HG02798 (cell line): ENCODE data around the gene CCL16.
"Not testable (repeated sequence)": the region's sequence is repeated elsewhere in the genome, so short reads cannot be mapped to it uniquely, and the experiment has no call there.

Experiments used
- ATAC-seq: cut with Tn5 transposase; IDR thresholded peaks from one replicate; pipeline ENCODE4 v1.9.1; 2021; ENCODE audit warnings: mild to moderate bottlenecking; ENCODE audit not compliant: unreplicated experiment, poor library complexity

CCL16 gene

DNA sequence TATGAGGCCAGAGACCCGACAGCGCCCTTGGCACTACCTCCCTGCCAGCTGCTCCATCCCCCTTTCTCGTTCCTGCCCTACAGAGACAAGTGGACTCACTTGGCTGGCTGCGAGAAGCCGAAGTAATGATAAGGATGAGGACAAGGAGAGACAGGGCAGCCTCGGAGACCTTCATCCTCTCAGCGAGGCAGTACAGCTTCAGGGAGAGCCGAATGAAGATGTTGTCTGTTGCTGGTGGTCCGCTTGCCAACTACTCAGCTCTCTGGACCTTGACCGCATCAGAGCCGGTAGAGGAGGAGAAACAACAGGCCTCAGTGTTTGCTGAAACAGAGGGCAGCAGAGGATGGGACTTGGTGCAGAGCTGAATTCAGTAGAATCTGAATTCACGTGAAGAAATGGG is at the start of gene CCL16:
Gene CCL16, minus strand, starts transcription at position 252 of the 400 bp plus-strand sequence. Its CDS starts 77 bp downstream, at position 175.
- no peak for ATAC-seq

- ATAC-seq, result no peak
Observed at GRCh38 chr17:36030956-36031355, 49.7 kb upstream of the CCL16 start.

- no peak for ATAC-seq
Observed at GRCh38 chr17:36027761-36028160, 46.5 kb upstream of the CCL16 start.

DNA sequence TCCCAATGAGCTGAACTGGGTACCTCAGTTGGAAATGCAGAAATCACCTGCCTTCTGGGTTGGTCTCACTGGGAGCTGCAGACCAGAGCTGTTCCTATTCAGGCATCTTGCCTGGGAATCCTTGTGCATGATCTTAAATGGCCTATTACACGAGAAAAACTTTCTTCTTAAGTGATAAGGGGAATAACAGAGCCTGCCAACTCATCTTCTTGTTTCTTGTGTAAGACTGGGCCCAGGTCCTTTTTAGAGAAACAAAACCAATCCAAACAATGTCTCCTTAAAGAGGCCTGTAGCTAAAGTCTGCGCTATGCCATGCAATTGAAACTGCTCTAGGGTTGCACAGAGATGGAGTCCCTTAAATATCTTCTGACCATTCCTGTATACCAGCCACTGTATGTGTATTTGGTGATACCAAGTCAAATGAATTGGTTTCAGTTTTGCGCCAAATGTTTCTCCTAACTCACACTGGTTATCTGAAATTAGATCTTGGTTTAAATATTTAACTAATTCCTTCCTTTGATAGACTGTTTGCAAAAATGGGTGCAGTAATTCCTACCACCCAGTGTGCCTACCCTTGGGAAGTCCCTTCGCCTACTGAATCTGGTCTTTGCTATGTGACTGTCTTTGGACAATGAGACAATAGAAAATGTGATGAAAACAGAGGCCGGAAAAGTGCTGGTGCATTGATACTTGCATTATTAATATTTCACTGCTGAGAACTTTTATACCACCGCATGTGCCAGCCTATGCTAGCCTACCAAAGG is 43.0 kb upstream of the CCL16 start:
- no peak for ATAC-seq

GRCh38 chr17:36019423-36019822 is 38.1 kb upstream of the CCL16 start:
- ATAC-seq, result no peak

- ATAC-seq, result no peak
Observed at GRCh38 chr17:36017799-36018198, 36.5 kb upstream of the CCL16 start, which contains the start of gene CCL23. CCL23 (minus strand) TSS chr17:36017972; CDS start chr17:36017897, 75 bp downstream.

DNA sequence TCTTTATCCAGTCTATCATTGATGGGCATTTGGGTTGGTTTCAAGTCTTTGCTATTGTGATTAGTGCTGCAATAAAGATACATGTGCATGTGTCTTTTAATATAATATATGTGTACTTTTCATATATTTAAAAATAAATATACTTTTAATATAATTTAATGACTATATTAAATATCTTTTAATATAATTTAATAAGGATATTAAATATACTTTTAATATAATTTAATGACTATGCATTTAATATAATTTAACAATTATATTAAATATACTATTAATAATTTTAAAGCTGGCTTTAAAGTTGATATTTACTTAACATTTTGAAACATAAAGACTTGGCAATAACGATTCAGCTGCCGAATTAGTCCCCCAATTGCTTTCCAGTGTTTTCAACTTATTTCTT is 35.3 kb upstream of the CCL16 start:
- no peak for ATAC-seq

DNA sequence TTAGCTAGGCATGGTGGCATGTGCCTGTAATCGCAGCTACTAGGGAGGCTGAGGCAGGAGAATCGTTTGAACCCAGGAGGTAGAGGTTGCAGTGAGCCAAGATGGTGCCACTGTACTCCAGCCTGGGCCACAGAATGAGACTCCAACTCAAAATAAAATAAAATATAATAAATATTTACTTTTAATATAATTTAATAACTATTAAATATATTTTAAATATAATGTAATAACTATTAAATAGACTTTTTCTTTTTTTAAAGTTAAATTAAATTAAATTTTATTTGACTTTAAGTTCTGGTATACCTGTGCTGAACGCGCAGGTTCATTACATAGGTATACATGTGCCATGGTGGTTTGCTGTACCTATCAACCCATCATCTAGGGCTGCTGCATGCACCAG is 34.6 kb upstream of the CCL16 start:
- ATAC-seq, result not testable (repeated sequence)

- ATAC-seq, result no peak
Observed at GRCh38 chr17:36014946-36015345, 33.6 kb upstream of the CCL16 start.

DNA sequence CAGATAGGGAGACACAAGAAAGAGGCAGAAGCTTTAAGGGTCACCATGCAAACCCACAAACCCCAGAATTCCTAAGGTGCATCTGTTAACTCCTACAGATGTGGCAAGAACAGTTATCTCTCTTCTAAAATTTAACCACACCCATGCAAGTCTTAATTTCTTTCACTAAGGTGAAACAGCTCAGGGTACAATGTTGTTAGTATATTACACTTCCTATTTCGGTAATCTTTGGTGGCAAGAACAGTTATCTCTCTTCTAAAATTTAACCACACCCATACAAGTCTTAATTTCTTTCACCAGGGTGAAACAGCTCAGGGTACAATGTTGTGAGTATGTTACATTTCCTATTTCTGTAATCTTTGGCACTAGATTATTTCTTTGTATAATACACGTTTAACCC is 29.9 kb upstream of the CCL16 start:
- no peak for ATAC-seq

- ATAC-seq, result no peak
Observed at GRCh38 chr17:36008998-36009665, 27.8 kb upstream of the CCL16 start.

DNA sequence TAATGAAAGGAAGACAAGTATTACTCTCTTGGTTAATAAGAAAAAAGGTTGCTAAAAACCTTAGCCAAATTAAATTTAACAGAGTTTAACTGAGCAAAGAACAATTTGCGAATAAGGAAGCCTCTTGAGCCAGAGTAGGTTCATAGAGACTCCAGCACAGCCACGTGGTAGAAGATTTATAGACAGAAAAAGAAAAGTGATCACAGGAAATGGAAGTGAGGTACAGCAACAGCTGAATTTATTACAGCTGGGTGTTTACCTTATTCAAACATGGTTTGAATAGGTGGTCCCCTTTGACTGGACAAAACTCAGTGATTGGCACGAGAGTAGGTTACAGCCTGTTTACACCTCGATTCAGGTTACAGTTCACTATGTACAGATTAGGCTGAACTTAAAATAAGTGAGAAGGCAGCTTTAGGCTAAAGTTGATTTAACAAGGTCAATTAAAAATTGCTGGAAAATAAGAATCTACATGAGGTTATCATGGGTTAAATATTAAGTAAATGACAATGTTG is 23.4 kb upstream of the CCL16 start:
- ATAC-seq, result no peak

GRCh38 chr17:36002631-36003030 is 21.3 kb upstream of the CCL16 start:
- ATAC-seq, result no peak

GRCh38 chr17:36001862-36002603 is 20.7 kb upstream of the CCL16 start:
- no peak for ATAC-seq

GRCh38 chr17:36001110-36001771 is 19.9 kb upstream of the CCL16 start, which contains the start of gene CCL15:
CCL15 (minus strand) TSS chr17:36001553; CDS start chr17:36001492, 61 bp downstream.
- ATAC-seq, result no peak

DNA sequence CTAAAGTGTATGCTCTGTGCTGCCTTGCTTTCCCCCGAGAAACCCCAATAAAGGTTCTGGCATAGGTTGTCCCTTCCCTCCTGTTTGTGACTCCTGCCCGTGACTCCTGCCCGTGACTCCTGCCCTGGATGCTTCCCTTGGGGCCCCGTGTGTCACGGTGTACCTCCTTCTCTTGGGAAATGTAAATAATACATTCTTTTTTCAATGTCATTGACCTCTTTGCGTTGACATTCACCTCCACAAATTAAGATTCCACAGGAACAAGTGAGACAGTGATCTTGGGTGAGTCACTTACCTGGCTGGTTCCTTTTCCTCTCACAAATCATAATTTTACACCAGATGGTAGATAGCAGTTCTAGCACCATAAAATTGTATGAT is 19.4 kb upstream of the CCL16 start:
- no peak for ATAC-seq

- ATAC-seq, result no peak
Observed at GRCh38 chr17:35998756-35999155, 17.5 kb upstream of the CCL16 start.

DNA sequence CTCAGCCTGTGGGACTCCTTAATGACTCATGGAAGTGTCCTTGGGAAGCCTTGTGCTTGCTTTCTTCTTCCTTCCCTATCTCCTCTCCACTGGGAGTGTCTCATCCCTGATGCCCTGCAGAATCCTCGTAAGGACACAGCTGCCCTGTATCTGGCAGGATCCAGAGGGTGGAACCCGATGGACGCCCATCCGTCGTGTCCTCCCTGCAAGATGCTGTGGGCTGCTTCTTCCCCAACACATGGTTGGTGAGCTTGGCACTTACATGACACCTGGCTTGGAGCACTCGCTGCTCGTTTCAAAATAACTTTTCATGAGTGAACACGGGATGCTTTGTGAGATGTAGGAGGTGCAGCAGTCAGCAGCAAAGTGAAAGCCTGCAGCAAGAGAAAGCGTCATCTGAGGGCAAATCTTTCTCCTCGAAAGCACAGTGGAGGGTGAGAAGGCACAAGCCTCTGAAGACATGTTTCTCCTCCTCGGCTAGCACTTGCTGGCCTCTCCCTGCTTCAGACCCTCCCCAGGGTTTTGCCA is 16.8 kb upstream of the CCL16 start:
- no peak for ATAC-seq

- ATAC-seq, result not testable (repeated sequence)
Observed at GRCh38 chr17:35995346-35995745, 14.0 kb upstream of the CCL16 start.

GRCh38 chr17:35991075-35991474 is 9.8 kb upstream of the CCL16 start:
- ATAC-seq, result no peak
